SK-N-SH (cell line): Measurements from ENCODE around the gene GLS. TPM values are rescaled to one million over a fixed set of nuclear protein-coding genes. Genes with fewer than 3 reads are reported as not detected.

Experiments used
- CTCF ChIA-PET: fragments of 300-600, 350-600 bp; formaldehyde crosslinking; extraction: SDS; loops from one replicate; lab custom pipeline; 2021; lab: Yijun Ruan, JAX
- POLR2A ChIA-PET: fragments of 350-600 bp; sonication (Branson Sonifier 250); formaldehyde crosslinking; extraction: SDS; loops from one replicate; lab custom pipeline; 2020; ENCODE audit warnings: antibody characterized with exemption, inconsistent platforms; lab: Yijun Ruan, JAX
- DNase-seq: peaks from one replicate; pipeline ENCODE4 v3.0.0; 2012
- H2AFZ ChIP-seq: fragments of 200-600 bp; sonication (generic); 2 replicates; pipeline ENCODE4 v1.8.1; 2016; ENCODE audit warnings: antibody characterized with exemption, mild to moderate bottlenecking, low read depth
- H3F3A ChIP-seq: fragments of 200-600 bp; sonication (generic); replicated peaks from 2 replicates; pipeline ENCODE3; 2016; ENCODE audit warnings: antibody characterized with exemption, mild to moderate bottlenecking; ENCODE audit not compliant: insufficient read depth
- H3K27ac ChIP-seq, 2 experiments: fragments of 200-500 bp in 1 of 2; fragments of 200-600 bp in 1 of 2; sonication (Bioruptor generic) in 1 of 2; sonication (generic), shearing (Covaris generic) in 1 of 2; 2 replicates each; pipeline versions ENCODE4 v1.5.1 to v1.6.1; 2014 to 2016; ENCODE audit warnings: low read depth in 2 of 2, inconsistent platforms in 1 of 2, low read length in 1 of 2, mild to moderate bottlenecking in 1 of 2, mixed read lengths in 1 of 2
- H3K27me3 ChIP-seq: fragments of 200-600 bp; sonication (generic), shearing (Covaris generic); 2 replicates; pipeline ENCODE4 v1.6.1; 2016; ENCODE audit warnings: mixed run types; ENCODE audit not compliant: insufficient read depth
- H3K36me3 ChIP-seq, 2 experiments: fragments of 200-500 bp in 1 of 2; fragments of 200-600 bp in 1 of 2; sonication (Bioruptor generic) in 1 of 2; sonication (generic) in 1 of 2; replicated peaks in 1 of 2; 2 replicates each; pipeline versions ENCODE3 to v1.5.1; 2014 to 2016; ENCODE audit warnings: low read length in 1 of 2, mild to moderate bottlenecking in 1 of 2; ENCODE audit not compliant: insufficient read depth in 2 of 2, control insufficient read depth in 1 of 2
- H3K4me1 ChIP-seq, 2 experiments: fragments of 200-500 bp in 1 of 2; fragments of 200-600 bp in 1 of 2; sonication (Bioruptor generic) in 1 of 2; sonication (generic), shearing (Covaris generic) in 1 of 2; 2 replicates each; pipeline versions ENCODE4 v1.5.1 to v1.6.1; 2014 to 2016; ENCODE audit warnings: low read depth in 1 of 2, low read length in 1 of 2, mixed run types in 1 of 2; ENCODE audit not compliant: insufficient read depth in 2 of 2, control insufficient read depth in 1 of 2
- H3K4me2 ChIP-seq: fragments of 200-600 bp; sonication (generic), shearing (Covaris generic); 2 replicates; pipeline ENCODE4 v1.6.1; 2017; ENCODE audit warnings: mixed run types
- H3K4me3 ChIP-seq, 2 experiments: fragments of 200-500 bp in 1 of 2; fragments of 200-600 bp in 1 of 2; sonication (Bioruptor generic) in 1 of 2; sonication (generic), shearing (Covaris generic) in 1 of 2; 2 replicates each; pipeline versions ENCODE4 v1.5.1 to v1.8.1; 2014 to 2016; ENCODE audit warnings: low read depth in 2 of 2, inconsistent platforms in 1 of 2, low read length in 1 of 2, mild to moderate bottlenecking in 1 of 2, mixed read lengths in 1 of 2, moderate library complexity in 1 of 2
- H3K79me2 ChIP-seq: fragments of 200-600 bp; sonication (generic); 2 replicates; pipeline ENCODE4 v1.8.1; 2017; ENCODE audit warnings: mild to moderate bottlenecking; ENCODE audit not compliant: insufficient read depth
- H3K9ac ChIP-seq: fragments of 200-600 bp; sonication (generic); 2 replicates; pipeline ENCODE4 v1.6.1; 2017; ENCODE audit warnings: mixed run types
- H3K9me2 ChIP-seq: fragments of 200-600 bp; sonication (generic); 2 replicates; pipeline ENCODE4 v1.6.1; 2017; ENCODE audit warnings: mixed run types
- H3K9me3 ChIP-seq: fragments of 200-600 bp; sonication (generic); 2 replicates; pipeline ENCODE4 v1.6.1; 2017; ENCODE audit warnings: mixed run types, mild to moderate bottlenecking, moderate library complexity
- H4K20me1 ChIP-seq: fragments of 200-600 bp; sonication (generic); 2 replicates; pipeline ENCODE4 v1.6.1; 2017; ENCODE audit warnings: mild to moderate bottlenecking, mixed run types; ENCODE audit not compliant: insufficient read depth
- CTCF ChIP-seq: fragments of 200-600 bp; sonication (generic); IDR thresholded peaks from 2 replicates; pipeline ENCODE4 v1.6.1; 2017; ENCODE audit warnings: antibody characterized with exemption, mild to moderate bottlenecking, moderate library complexity
- ELF1 ChIP-seq: IDR thresholded peaks from 2 replicates; pipeline ENCODE4 v1.4.0; 2012
- EP300 ChIP-seq, 2 experiments: IDR thresholded peaks; 2 replicates each; pipeline versions ENCODE4 v1.4.0 to v1.6.1; 2012; ENCODE audit warnings: borderline replicate concordance in 1 of 2, low read depth in 1 of 2, low read length in 1 of 2
- FOSL2 ChIP-seq: IDR thresholded peaks from 2 replicates; pipeline ENCODE4 v1.4.0; 2012; ENCODE audit warnings: low read depth, mild to moderate bottlenecking, moderate library complexity, borderline replicate concordance
- FOXM1 ChIP-seq: IDR thresholded peaks from 2 replicates; pipeline ENCODE4 v1.4.0; 2012; ENCODE audit warnings: low read depth, mild to moderate bottlenecking
- NFIC ChIP-seq: IDR thresholded peaks from 2 replicates; pipeline ENCODE4 v1.4.0; 2012; ENCODE audit warnings: borderline replicate concordance
- RFX5 ChIP-seq: IDR thresholded peaks from 2 replicates; pipeline ENCODE4 v1.6.1; 2012; ENCODE audit warnings: mild to moderate bottlenecking, improper control_type of control experiment, low read length
- RXRA ChIP-seq: IDR thresholded peaks from 2 replicates; pipeline ENCODE4 v1.4.0; 2012; ENCODE audit warnings: low read depth, mild to moderate bottlenecking, borderline replicate concordance
- SMC3 ChIP-seq: IDR thresholded peaks from 2 replicates; pipeline ENCODE4 v1.6.1; 2012; ENCODE audit warnings: low read depth, low read length, improper control_type of control experiment
- TAF1 ChIP-seq: IDR thresholded peaks from 2 replicates; pipeline ENCODE4 v1.6.1; 2012; ENCODE audit warnings: low read depth, mild to moderate bottlenecking, low read length, moderate library complexity, borderline replicate concordance
- TCF12 ChIP-seq: IDR thresholded peaks from 2 replicates; pipeline ENCODE4 v1.4.0; 2012
- WGBS: methylation state at CpG from one replicate; pipeline ENCODE4 v1.1.6; 2017; ENCODE audit warnings: low lambda C conversion rate; 5-methylcytosine and 5-hydroxymethylcytosine counted together
- polyA plus RNA-seq, 3 experiments: library from polyadenylated mRNA; depleted of rRNA; stranded (reverse); fragments of >200 nt; gene quantifications; 2 replicates each; pipeline ENCODE4 v1.2.3, GENCODE V29; 2012

Gene GLS
- polyA plus RNA-seq, 1 of the 3 experiments (the other 2 are of a cell fraction), result 37.2 TPM

- peaks cover 9 to 20% of the 10 kb centered on the region in 2 experiments; a peak in 3 of 4 replicates for H3K4me1 ChIP-seq
- H3K79me2 ChIP-seq, result peaks cover 73% of the 10 kb centered on the region
- H3K36me3 ChIP-seq, result peaks cover 70 to 86% of the 10 kb centered on the region in 2 experiments
- CTCF ChIA-PET, result no interaction called here
- no peak overlapping the region for H3K27ac ChIP-seq
- no peak for DNase-seq
- no peak for TF ChIP-seq RXRA
- TF ChIP-seq FOSL2, result 0 out of 2 replicates have a peak, but pooled peaks have one; percentile 7
- TF ChIP-seq, all 33 proteins: peak for 1
- no peaks in the 10 kb centered on the region for H4K20me1 ChIP-seq
- 84% methylated on average over 5 of the region's 5 CpGs for whole genome bisulfite sequencing
- no peaks in the 10 kb centered on the region for H3K9me3 ChIP-seq
- no peaks in the 10 kb centered on the region for H3K9me2 ChIP-seq
- no peak overlapping the region for H3K4me3 ChIP-seq
- H2AFZ ChIP-seq, result no peak overlapping the region
- H3K4me2 ChIP-seq, result no peak overlapping the region
- POLR2A ChIA-PET, result no interaction called here
- H3K27me3 ChIP-seq, result no peaks in the 10 kb centered on the region
- peaks cover 50% of the 10 kb centered on the region for H3F3A ChIP-seq
- H3K9ac ChIP-seq, result no peak overlapping the region
Observed at GRCh38 chr2:190912726-190913125, 32.1 kb downstream of the GLS start.

- Histone ChIP-seq H3K9me2 (no peaks in the 10 kb centered on the region), H4K20me1 (no peaks in the 10 kb centered on the region), H3K9me3 (no peaks in the 10 kb centered on the region), H2AFZ (no peak overlapping the region), H3K36me3 (peaks cover 77 to 81% of the 10 kb centered on the region in 2 experiments), H3K79me2 (peaks cover 72% of the 10 kb centered on the region), H3K4me3 (no peak overlapping the region), H3F3A (peaks cover 41% of the 10 kb centered on the region), H3K4me1 (peaks cover 6 to 20% of the 10 kb centered on the region in 2 experiments; a peak in 2 of 4 replicates), H3K9ac (no peak overlapping the region), H3K4me2 (no peak overlapping the region), H3K27ac (no peak overlapping the region), H3K27me3 (no peaks in the 10 kb centered on the region)
- TF ChIP-seq RFX5 (no peak), NFIC (no peak), EP300 (IDR thresholded peaks at IDR 0.05; ENCODE audit: borderline replicate concordance in 1 of 2, low read depth in 1 of 2, low read length in 1 of 2) (no peak), TCF12 (no peak), FOXM1 (no peak), ELF1 (no peak), CTCF (no peak)
- no peak for DNase-seq
- POLR2A ChIA-PET, result interaction anchor here (1.0 kb wide), 1 partner anchor 32 kb away, joined by 3 read pairs; no protein-coding TSS in a partner anchor
- CTCF ChIA-PET, result interaction anchor here (0.7 kb wide), 1 partner anchor 126 kb away, joined by 3 read pairs; no protein-coding TSS in a partner anchor
Observed at GRCh38 chr2:190913725-190914124, 33.1 kb downstream of the GLS start.

- ChIA-PET CTCF (no interaction called here), POLR2A (no interaction called here)
- H3K4me2 ChIP-seq, result no peak overlapping the region
- H3K79me2 ChIP-seq, result peaks cover 77% of the 10 kb centered on the region
- peaks cover 87 to 90% of the 10 kb centered on the region in 2 experiments for H3K36me3 ChIP-seq
- DNase-seq, result no peak
- H3K9me2 ChIP-seq, result no peaks in the 10 kb centered on the region
- peaks cover 32% of the 10 kb centered on the region for H3F3A ChIP-seq
- H3K9ac ChIP-seq, result no peak overlapping the region
- no peak overlapping the region for H2AFZ ChIP-seq
- peaks cover 0 to 2% of the 10 kb centered on the region in 2 experiments; a peak in 2 of 4 replicates for H3K4me1 ChIP-seq
- no peak overlapping the region for H3K4me3 ChIP-seq
- H3K27me3 ChIP-seq, result no peaks in the 10 kb centered on the region
- no peak overlapping the region for H3K27ac ChIP-seq
- no peaks in the 10 kb centered on the region for H3K9me3 ChIP-seq
- WGBS, result 81% methylated on average over 3 of the region's 3 CpGs
- no peaks in the 10 kb centered on the region for H4K20me1 ChIP-seq
- TF ChIP-seq SMC3 (no peak), RFX5 (no peak), TCF12 (no peak), TAF1 (no peak)
- TF ChIP-seq, all 33 proteins: peak for 0
Observed at GRCh38 chr2:190916829-190917228, 36.2 kb downstream of the GLS start.
